Activated CD4-positive, alpha-beta T cell treated with anti-CD3 and anti-CD28 coated beads, Interleukin-2, Interleukin-6, amounts not matched to agents 100 ng/mL and 50 ng/mL, durations not matched to agents 16 hours and 8 hours (primary cell): ENCODE measurements around the gene SPG7.
"Not testable (repeated sequence)": the region's sequence is repeated elsewhere in the genome, so short reads cannot be mapped to it uniquely, and the experiment has no call there.

ENCODE experiments used
- DNase-seq: peaks from one replicate; pipeline ENCODE4 v3.0.0-alpha.2; 2020

The SPG7 gene

DNA sequence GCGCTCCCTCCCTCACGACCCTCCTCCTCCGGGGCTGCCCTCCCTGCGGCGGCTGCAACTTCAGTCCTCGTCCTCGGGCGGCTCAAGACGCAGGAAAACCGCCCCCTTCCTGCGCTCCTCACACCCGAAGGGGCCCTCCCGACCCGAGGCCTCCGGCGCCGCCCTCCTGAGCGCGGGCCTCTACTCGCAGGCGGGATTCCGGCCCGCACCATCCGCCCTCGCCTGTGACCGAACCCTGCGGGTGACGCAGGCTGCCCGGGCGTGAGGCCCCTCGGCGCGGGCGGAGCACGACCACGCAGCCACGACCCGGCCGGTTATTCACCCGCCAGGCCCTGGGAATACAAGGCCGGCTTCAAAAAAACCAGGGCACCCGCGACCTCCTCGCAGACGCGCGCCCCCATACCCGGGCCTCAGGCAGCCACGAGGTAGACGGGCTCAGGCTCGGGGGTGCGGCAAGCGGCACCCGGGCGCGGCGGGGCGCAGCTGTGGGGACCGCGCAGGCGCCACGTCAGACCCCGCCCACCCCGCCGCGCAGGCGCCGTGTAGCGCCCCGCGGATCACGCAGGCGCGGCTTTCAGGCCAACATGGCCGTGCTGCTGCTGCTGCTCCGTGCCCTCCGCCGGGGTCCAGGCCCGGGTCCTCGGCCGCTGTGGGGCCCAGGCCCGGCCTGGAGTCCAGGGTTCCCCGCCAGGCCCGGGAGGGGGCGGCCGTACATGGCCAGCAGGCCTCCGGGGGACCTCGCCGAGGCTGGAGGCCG lies at the start of gene SPG7:
Gene SPG7, plus strand, starts transcription at position 570 of the 757 bp plus-strand sequence. Its CDS starts 15 bp downstream, at position 585.
- peak; percentile 93 for DNase-seq

DNA sequence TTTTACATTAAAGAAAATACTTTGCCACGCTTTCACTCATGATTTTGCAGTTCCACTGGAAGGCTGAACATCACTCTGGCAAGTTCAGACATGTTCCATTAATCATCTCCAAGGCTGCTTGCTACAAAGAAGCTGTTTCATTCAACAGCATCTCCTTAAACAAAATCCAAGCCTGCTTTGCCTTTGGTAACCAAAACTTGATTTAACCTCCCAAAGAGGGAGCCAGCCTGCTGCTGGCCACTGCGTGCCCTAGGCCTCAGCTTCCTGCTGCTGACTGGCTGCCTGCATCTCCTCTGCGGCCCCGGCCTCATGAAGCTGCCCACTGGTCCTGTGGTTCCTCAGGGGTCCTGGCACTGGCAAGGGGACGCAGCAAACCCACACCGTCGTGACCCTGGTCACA lies 49.7 kb upstream of the SPG7 start:
- no peak for DNase-seq

DNA sequence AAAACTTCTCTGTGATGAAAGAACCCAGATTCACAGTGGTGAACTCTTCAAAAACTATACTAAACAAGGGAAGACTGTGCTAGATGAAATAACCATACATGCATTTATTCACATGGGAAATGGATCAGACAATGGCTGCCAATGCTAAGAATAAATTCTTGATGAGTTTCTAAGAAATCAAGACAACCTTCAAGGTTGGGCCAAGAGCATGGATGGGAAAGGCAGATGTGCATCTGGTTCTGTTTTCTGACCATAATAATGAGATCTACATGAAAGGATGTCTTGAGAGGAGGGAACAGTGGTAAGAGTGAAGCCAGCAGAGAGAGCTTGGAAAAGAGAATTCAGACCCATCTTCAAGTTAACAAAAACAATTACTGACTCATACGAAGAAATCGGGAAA lies 49.2 kb upstream of the SPG7 start:
- no peak for DNase-seq

DNA sequence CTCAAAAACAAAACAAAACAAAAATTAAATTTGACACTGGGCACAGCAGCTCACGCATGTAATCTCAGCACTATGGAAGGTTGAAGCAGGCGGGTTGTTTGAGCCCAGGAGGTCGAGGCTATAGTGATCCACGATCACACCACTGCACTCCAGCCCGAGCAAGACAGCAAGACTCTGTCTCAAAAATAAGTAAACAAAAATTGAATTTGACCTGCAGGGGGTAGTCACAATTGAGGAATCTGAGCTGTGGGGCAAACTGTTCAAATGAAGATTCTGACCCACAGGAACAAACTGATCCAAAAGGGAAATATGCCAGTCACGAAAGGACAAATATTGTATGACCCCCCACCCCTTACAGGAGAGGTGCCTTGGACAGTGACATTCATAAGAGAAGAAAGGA lies 47.6 kb upstream of the SPG7 start:
- no peak for DNase-seq

DNA sequence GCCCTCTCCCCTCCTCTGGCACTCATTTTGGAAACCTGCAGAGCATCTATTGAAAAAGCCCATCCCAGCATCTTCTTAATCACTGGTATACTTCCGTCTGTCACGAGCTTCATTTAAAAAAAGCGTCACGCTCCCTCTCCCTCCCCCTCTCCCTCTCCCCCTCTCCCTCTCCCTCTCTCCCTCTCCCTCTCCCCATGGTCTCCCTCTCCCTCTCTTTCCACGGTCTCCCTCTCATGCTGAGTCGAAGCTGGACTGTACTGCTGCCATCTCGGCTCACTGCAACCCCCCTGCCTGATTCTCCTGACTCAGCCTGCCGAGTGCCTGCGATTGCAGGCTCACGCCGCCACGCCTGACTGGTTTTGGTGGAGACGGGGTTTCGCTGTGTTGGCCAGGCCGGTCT lies 46.3 kb upstream of the SPG7 start:
- DNase-seq: not testable (repeated sequence)

DNA sequence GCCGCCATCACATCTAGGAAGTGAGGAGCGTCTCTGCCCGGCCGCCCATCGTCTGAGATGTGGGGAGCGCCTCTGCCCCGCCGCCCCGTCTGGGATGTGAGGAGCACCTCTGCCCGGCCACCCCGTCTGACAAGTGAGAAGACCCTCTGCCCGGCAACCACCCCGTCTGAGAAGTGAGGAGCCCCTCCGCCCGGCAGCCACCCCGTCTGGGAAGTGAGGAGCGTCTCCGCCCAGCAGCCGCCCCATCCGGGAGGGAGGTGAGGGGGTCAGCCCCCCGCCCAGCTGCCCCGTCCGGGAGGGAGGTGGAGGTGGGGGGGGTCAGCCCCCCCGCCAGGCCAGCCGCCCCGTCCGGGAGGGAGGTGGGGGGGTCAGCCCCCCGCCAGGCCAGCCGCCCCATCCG lies 45.6 kb upstream of the SPG7 start:
- DNase-seq: not testable (repeated sequence)

DNA sequence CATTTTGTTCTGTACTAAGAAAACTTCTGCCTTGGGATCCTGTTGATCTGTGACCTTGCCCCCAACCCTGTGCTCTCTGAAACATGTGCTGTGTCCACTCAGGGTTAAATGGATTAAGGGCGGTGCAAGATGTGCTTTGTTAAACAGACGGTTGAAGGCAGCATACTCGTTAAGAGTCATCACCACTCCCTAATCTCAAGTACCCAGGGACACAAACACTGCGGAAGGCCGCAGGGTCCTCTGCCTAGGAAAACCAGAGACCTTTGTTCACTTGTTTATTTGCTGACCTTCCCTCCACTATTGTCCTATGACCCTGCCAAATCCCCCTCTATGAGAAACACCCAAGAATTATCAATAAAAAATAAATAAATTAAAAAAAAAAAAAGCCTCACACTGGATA lies 44.9 kb upstream of the SPG7 start:
- DNase-seq: not testable (repeated sequence)

DNA sequence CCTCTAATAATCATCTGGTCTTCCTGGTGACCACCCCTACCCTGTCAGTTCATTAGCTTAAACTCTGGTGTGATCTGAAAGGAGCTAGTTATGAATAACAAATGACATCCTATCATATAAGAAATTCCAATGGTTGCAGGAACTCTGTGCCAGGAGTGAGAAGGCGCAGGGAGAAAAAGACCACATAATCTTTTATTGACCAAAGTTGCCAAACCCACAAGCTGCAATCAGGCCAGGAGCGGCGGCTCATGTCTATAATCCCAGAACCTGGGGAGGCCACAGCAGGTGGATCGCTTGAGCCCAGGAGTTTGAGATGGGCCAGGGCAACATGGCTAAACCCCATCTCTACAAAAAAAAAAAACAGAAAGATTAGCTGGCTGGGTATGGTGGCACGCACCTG lies 41.3 kb upstream of the SPG7 start:
- DNase-seq: no peak

DNA sequence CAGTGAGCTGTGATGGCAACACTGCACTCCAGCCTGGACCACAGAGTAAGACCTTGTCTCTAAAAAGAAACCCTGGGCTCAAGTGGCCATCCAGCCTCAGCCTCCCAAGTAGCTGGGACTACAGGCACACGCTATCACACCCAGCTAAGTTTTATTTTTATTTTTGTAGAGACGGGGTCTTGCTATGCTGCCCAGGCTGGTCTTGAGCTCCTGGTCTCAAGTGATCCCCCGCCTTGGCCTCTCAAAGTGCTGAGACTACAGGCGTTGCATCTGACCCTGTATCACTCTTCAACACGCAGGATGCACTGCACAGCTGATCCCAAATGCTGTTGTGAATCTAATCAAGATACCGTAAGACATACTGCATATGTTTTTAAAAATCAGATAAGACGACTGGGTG lies 40.8 kb upstream of the SPG7 start:
- DNase-seq: no peak

DNA sequence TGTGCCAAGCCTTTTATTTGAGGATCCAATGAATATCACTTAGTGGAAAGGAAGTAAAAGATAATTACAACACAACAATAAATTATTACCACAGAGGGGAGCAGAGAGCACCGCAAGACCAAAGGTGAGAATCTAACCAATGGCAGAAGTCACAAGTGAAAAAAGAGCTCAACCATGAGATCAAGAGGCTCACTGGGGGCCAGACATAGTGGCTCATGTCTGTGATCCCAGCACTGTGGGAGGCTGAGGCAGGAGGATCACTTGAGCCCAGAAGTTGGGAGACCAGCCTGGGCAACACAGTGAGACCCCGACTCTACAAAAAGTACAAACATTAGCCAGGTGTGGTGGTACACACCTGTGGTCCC lies 35.5 kb upstream of the SPG7 start:
- DNase-seq: no peak

DNA sequence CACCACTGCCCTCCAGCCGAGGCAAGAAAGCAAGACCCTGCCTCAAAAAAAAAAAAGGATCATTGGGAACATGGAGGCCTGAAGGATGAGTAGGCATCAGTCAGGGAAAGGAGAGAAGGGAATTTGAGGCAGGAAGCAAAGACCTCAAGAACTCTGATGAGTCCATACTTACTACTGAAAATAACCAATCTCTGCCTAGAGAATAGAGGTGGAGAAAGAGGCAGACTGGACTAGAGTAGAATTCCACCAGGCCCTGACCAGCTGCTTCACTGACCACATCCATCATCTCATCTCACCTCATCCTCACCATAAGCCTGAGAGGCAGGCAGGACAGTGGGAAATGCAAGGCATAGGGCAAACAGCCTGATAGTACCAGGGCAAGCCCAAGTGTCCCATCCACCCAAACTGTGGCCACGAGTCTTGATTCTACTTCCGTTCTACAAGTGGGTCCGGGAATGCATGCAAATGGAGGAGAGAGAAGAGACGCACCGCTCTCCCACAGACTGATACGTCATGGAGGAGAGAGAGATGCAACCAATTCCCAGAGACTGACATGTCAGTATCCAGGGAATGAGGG lies 35.0 kb upstream of the SPG7 start:
- no peak for DNase-seq

DNA sequence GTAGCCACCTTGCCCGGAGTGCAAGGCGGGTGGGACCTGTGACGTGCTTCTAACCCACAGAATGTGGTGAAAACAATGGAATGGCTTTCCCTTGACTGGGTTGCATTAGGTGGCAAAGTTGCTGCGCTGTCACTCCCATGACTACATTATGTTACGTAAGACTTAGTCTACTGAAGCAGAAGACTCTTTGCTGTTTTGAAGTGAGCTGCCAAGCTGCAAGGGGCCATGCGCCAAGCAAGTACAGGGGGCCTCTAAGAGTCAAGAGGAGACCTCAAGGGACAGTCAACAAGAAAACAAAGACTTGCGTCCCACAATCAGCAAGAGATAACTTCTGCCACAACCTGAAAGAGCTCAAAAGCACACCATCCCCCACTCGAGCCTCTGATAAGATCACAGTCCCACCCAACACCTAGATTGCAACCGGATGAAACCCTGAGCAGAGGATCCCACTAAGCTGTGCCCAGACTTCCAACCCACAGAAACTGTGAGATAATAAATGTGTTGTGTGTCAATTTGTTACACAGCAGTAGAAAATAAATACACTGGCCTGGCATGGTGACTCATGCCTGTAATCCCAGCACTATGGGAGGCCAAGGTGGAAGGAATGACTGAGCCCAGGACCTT lies 34.3 kb upstream of the SPG7 start:
- DNase-seq: no peak

DNA sequence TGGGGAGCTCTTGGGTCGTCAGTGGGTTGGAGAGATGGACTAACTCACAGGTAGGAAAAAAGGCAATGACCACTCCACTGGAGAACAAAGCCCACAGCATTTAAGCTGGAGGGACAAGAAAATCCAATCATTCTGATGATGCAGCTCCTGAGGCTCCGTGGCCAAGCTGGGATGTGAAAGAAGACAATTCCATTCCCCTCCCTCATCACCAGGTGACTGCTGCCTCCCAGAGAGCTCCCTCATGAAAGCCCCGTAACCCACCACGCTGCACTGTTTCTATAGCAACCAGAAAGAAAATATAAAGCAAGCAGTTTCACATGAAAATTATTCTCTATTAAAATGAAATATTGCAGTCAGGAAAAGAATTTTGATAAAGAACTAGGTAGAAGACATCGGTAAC lies 33.1 kb upstream of the SPG7 start:
- no peak for DNase-seq

DNA sequence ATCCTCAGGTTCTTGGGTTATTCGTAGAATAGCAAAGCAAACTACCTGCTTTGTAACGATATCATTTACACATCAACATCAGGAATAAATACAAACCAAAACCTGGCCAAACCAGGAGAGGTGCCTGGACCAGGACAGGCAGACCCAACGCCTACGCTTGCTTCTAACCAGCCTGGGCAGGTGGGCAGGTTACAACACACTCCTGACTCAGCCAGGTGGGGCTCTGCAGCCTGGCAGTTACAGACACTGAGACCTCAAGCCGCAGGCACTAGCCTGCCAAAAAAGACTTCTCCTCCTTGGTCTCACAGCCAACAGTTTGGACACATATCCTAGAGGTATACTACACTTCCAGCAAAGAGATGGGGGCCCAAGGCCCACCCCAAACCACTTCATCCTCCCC lies 31.8 kb upstream of the SPG7 start:
- DNase-seq: no peak

DNA sequence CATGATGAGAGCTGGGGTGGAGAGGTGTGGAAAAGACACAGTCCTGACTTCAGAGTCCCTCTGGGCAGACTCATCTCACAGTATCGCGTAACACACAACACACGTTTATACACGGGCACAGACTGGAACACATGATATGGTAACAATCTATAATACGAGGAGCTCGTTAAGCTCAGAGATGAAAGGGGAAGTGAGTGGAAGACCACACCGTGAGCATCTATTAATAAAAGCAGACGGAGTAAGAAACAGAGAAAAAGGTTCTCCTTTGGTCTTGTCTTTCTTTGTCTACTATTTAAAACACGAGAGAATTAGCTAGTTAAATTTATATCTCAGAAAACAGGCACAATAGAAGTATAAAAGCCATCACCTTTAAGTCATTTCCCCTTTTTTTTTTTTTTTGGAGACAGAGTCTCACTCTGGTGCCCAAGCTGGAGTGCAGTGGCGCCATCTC lies 31.4 kb upstream of the SPG7 start:
- DNase-seq: no peak

DNA sequence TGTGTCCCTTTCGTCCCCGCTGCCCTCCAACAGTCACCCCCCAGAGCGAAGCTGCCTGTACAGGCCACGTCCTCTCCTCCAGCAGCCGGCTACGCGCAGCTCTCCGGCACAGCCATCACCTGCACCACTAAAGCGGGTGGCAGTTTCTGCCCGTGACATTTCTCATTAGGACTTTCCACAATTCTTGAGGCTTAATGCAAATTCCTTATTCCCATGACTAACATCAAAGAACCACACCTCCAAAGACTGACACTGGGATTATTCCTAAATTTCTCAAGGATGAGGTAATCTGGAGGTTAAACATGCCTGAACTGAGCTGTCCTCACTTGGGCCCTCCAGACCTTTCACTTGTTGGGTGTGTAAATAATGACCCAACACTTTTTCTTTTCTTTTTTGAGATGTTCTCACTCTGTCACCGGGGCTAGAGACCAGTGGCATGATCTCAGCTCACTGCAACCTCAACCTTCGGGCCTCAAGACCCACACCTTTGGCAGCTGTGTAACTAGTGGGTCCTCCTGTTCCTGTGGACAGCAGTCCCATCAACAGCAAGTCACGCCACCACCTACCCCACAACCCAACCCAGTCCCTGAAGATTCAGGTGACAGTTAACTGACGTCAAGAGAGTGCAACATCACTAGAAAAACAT lies 29.5 kb upstream of the SPG7 start:
- no peak for DNase-seq

DNA sequence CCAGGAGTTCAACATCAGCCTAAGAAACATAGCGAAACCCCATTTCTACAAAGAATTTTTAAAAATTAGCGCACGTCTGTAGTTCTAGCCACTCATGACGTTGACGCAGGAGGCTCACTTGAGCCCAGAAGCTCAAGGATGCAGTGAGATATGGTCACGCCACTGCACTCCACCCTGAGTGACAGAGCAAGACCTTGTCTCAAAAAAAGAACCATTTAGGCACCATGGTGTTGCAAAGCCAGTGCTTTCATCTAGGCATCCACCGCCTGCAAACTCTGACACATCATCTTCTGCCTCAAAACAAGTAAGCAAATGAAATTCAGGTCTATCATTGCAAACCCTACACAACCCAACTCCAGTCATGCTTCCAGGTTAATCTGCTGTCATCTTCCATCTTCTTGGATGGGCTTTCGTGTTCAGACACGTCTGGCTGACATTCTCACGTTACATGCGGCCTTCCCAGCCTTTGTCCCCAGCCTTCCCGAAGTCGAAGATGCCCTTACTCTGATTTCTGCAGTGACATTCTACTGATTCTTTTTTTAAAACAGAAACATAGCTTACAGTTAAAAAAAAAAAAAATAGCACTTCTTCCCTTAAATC lies 26.7 kb upstream of the SPG7 start:
- DNase-seq: no peak

DNA sequence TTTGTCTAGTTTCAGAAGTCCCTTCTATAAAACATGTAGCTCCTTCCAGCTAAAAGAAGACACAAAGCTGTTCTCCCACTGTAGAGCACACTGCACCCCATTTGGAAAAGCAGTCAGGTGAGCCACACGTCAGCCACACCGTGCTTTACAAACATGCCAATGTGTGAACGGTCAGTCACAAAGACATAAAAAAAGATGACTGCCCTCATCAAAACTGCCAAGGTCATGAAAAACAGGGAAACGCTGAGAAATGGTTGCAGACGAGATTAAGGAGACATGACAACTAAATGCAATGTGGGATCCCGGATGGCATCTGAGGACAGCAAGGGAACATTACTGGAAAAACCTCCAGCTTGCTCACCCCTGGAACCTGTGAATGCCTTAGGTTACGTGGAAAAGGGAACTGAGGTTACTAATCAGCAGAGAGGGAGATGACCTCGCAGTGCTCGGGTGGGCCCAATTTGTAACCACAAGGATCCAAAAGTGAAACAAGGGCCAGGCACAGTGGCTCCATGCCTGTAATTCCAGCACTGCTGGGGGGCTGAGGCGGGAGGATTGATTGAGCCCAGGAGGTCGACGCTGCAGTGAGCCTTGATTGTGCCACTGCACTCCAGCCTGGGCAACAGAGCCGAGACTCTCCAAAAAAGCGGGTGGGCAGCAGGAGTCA lies 25.9 kb upstream of the SPG7 start:
- DNase-seq: no peak

DNA sequence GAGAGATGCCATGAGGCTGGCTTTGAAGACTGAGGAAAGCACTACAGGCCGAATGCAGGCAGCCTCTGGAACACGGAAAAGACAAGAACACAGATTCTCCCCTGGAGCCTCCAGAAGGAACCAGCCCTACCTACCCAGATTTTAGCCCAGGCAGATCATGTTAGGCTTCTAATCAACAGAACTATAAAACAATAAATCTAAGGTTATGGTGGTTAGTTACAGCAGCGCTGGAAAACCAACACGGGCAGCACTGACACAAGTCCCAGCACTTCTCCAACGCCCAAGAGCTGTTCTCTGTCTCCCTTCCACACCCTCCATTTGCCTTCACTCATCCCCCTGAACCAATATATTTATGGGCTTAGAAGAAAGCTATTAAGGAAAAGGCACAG lies 25.4 kb upstream of the SPG7 start:
- DNase-seq: no peak

DNA sequence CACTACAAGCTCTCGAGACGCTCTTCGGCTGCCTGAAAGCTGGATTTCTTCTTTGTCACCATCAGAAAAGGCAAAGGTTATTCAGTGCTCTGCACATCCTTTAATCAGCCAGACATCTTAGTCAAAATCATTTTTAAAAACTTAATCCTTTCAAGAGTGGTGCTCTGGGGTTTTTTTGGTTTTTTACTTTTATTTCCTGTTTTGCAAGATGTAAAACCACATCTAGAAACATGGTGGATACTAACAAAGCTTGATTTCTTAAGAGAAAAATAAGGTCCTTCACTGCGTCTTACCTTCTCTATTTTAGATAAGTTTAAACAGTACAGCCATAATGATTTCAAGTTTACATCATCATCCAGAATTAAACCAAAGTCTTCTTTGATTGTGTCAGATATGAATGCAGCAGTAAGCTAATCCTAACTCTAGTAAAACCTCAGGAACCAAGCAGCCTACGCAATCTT lies 24.1 kb upstream of the SPG7 start:
- peak; percentile 50 for DNase-seq

DNA sequence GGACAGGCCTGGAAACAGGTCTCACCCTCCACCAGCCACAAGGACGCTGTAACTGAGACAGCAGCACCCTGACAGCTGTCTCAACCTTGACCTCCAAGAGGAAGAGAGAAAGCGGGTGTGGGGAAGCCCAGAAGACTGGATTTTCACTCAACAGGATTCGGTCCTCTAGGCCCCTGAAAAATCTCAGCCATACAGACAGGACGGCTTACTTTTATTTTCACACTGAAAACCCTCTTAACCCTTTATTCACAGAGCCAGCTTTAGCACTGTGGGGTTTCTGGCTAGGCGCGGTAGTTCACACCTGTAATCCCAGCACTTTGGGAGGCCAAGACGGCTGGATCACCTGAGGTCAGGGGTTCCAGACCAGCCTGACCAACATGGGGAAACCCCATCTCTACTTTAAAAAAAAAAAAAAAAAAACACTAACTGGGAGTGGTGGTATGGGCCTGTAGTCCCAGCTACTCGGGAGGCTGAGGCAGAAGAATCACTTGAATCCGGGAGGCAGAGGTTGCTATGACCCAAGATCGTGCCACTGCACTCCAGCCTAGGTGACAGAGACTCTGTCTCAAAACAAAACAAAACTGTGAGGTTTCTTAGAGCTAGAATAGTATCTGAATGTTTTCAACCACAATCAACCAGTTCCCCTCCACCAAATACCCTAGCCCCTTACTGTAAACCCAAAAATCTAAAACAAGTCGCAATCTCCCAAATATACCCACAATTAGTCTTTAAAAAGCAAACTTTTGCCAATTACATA lies 23.1 kb upstream of the SPG7 start:
- peak; percentile 59 for DNase-seq

DNA sequence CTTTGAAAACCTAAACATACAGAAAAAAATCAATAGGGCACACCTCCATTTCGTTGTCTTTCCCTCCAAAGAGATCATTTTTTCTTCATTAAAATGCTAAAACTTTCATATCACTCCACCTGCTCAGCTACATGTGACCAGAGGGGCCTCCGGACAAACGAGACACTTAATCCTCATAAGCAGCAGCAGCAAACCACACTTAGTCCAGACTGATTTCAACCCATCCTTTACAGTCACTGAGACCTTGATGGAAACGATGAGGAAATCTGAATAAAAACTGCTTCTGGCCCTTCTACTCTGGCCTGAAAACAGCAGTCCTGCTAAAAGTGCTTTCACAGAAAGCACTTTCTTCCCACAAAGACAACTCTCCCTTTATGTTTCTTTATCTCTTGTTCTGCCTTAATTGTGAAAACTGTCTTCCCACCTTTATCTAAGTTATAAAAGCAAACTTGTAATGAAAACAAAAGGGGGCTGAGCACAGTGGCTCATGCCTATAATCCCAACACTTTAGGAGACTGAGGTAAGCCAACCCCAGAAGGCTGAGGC lies 22.4 kb upstream of the SPG7 start:
- no peak for DNase-seq
